GM23248 (cell line): ENCODE measurements around the gene DES. TPM values are rescaled to one million over a fixed set of nuclear protein-coding genes. Genes with fewer than 3 reads are reported as not detected.

ENCODE experiments used
- DNase-seq: peaks from one replicate; pipeline ENCODE4 v3.0.0-alpha.2; 2015
- H2AFZ ChIP-seq: fragments of 200-600 bp; sonication (generic); 2 replicates; pipeline ENCODE4 v1.6.1; 2016; ENCODE audit warnings: antibody characterized with exemption
- H3F3A ChIP-seq: fragments of 200-600 bp; sonication (generic); 2 replicates; pipeline ENCODE4 v1.6.1; 2016; ENCODE audit warnings: mild to moderate bottlenecking, antibody characterized with exemption, mixed run types; ENCODE audit not compliant: insufficient read depth
- H3K27ac ChIP-seq: fragments of 200-600 bp; sonication (generic); 2 replicates; pipeline ENCODE4 v1.5.1; 2016; ENCODE audit warnings: mild to moderate bottlenecking
- H3K27me3 ChIP-seq: fragments of 200-600 bp; sonication (generic); replicated peaks from 2 replicates; pipeline ENCODE4 v1.6.1; 2016; ENCODE audit warnings: mild to moderate bottlenecking; ENCODE audit not compliant: insufficient read depth
- H3K36me3 ChIP-seq: fragments of 200-600 bp; sonication (generic); 2 replicates; pipeline ENCODE4 v1.6.1; 2016; ENCODE audit warnings: low read depth, mild to moderate bottlenecking
- H3K4me1 ChIP-seq: fragments of 200-600 bp; sonication (generic); 2 replicates; pipeline ENCODE4 v1.6.1; 2016; ENCODE audit warnings: mild to moderate bottlenecking; ENCODE audit not compliant: insufficient read depth
- H3K4me2 ChIP-seq: fragments of 200-600 bp; sonication (generic); one replicate; pipeline ENCODE4 v1.6.1; 2016; ENCODE audit warnings: mild to moderate bottlenecking; ENCODE audit not compliant: unreplicated experiment
- H3K4me3 ChIP-seq: fragments of 200-600 bp; sonication (generic); 2 replicates; pipeline ENCODE4 v1.5.1; 2016; ENCODE audit warnings: mild to moderate bottlenecking
- H3K79me2 ChIP-seq: fragments of 200-600 bp; sonication (generic); 2 replicates; pipeline ENCODE4 v1.6.1; 2016; ENCODE audit warnings: mild to moderate bottlenecking; ENCODE audit not compliant: insufficient read depth
- H3K9ac ChIP-seq: fragments of 200-600 bp; sonication (generic); 2 replicates; pipeline ENCODE4 v1.6.1; 2016; ENCODE audit warnings: mild to moderate bottlenecking
- H3K9me2 ChIP-seq: fragments of 200-600 bp; sonication (generic); 2 replicates; pipeline ENCODE4 v1.6.1; 2016; ENCODE audit warnings: mixed run types, mild to moderate bottlenecking, moderate library complexity; ENCODE audit not compliant: insufficient read depth
- H3K9me3 ChIP-seq: fragments of 200-600 bp; sonication (generic); one replicate; pipeline ENCODE4 v1.6.1; 2017; ENCODE audit warnings: low read depth
- H4K20me1 ChIP-seq: fragments of 200-600 bp; sonication (generic); 2 replicates; pipeline ENCODE4 v1.6.0; 2016; ENCODE audit not compliant: insufficient read depth
- EZH2 ChIP-seq: fragments of 200-600 bp; sonication (generic); IDR thresholded peaks from 2 replicates; pipeline ENCODE4 v1.6.1; 2018; ENCODE audit warnings: antibody characterized with exemption, mild to moderate bottlenecking; ENCODE audit not compliant: insufficient read depth, poor library complexity, severe bottlenecking
- EZH2phosphoT487 ChIP-seq: fragments of 200-600 bp; sonication (generic); IDR thresholded peaks from 2 replicates; pipeline ENCODE4 v1.6.1; 2018; ENCODE audit warnings: antibody characterized with exemption, moderate library complexity, mild to moderate bottlenecking, low read depth; ENCODE audit not compliant: insufficient read depth
- WGBS, 2 experiments: methylation state at CpG; one replicate each; pipeline ENCODE4 v1.1.6; 2015 to 2017; ENCODE audit warnings: low lambda C conversion rate in 2 of 2, low coverage in 1 of 2; ENCODE audit errors: missing lambda C conversion rate in 2 of 2; 5-methylcytosine and 5-hydroxymethylcytosine counted together
- in situ Hi-C: fragments of 300-500 bp; cut with MboI; formaldehyde crosslinking; loops from 2 replicates; pipeline ENCODE4 v1.15.0; 2020
- polyA plus RNA-seq: library from polyadenylated mRNA; unstranded; fragments of >200 nt; fragmentation: Nextera tagmentation; extraction: Ambion mirVana; gene quantifications from 2 replicates; pipeline ENCODE4 v1.2.1, GENCODE V29; 2016
- total RNA-seq: library from RNA; depleted of rRNA; stranded (reverse); fragments of >200 nt; shearing (Covaris generic); gene quantifications from 2 replicates; pipeline ENCODE4 v1.2.3, GENCODE V29; 2014

The DES gene
- total and polyA plus RNA-seq, 2 experiments from 2014 or later = 1.1 to 2.7 TPM

- Histone ChIP-seq H3K4me3 (no peak overlapping the region), H3K9me3 (no peaks in the 10 kb centered on the region), H3K4me2 (no peak overlapping the region), H4K20me1 (no peaks in the 10 kb centered on the region), H3K36me3 (no peaks in the 10 kb centered on the region; the same call in 1 of the 2 replicates), H3F3A (no peaks in the 10 kb centered on the region), H2AFZ (no peak overlapping the region), H3K79me2 (no peaks in the 10 kb centered on the region; the same call in 1 of the 2 replicates), H3K27me3 (no peaks in the 10 kb centered on the region), H3K27ac (no peak overlapping the region), H3K9ac (no peak overlapping the region), H3K9me2 (no peaks in the 10 kb centered on the region), H3K4me1 (peaks cover 19% of the 10 kb centered on the region)
- in situ Hi-C loops = no loop called here
- 90 to 91% methylated on average over 21 of the region's 21 CpGs for WGBS, 2 experiments
- TF ChIP-seq EZH2 (no peak), EZH2phosphoT487 (no peak)
- DNase-seq = no peak
These were observed 46.3 kb downstream of the DES start for GRCh38 chr2:219464286-219465032.

GRCh38 chr2:219465659-219466561 is 47.7 kb downstream of the DES start:
- H3K9ac ChIP-seq = no peak overlapping the region
- in situ Hi-C loops = no loop called here
- DNase-seq = no peak
- H3K79me2 ChIP-seq = no peaks in the 10 kb centered on the region
- no peak overlapping the region for H2AFZ ChIP-seq
- H3K36me3 ChIP-seq = no peaks in the 10 kb centered on the region; the same call in 1 of the 2 replicates
- peaks cover 8% of the 10 kb centered on the region for H3K4me1 ChIP-seq
- WGBS, 2 experiments = 88 to 93% methylated on average over 25 to 47 of the region's 47 CpGs
- no peaks in the 10 kb centered on the region for H3K9me2 ChIP-seq
- no peak overlapping the region for H3K4me3 ChIP-seq
- H3F3A ChIP-seq = no peaks in the 10 kb centered on the region
- H4K20me1 ChIP-seq = no peaks in the 10 kb centered on the region
- no peaks in the 10 kb centered on the region for H3K27me3 ChIP-seq
- H3K4me2 ChIP-seq = no peak overlapping the region
- no peak overlapping the region for H3K27ac ChIP-seq
- H3K9me3 ChIP-seq = no peaks in the 10 kb centered on the region
- no peak for TF ChIP-seq EZH2phosphoT487
- no peak for TF ChIP-seq EZH2

- H3K4me1 ChIP-seq = peaks cover 8% of the 10 kb centered on the region
- 80 to 81% methylated on average over 26 to 28 of the region's 28 CpGs for WGBS, 2 experiments
- H4K20me1 ChIP-seq = no peaks in the 10 kb centered on the region
- no peaks in the 10 kb centered on the region; the same call in 1 of the 2 replicates for H3K36me3 ChIP-seq
- H3K79me2 ChIP-seq = no peaks in the 10 kb centered on the region
- H3K9me3 ChIP-seq = no peaks in the 10 kb centered on the region
- H3K9me2 ChIP-seq = no peaks in the 10 kb centered on the region
- H3K9ac ChIP-seq = no peak overlapping the region
- no peak overlapping the region for H2AFZ ChIP-seq
- in situ Hi-C loops = no loop called here
- H3F3A ChIP-seq = no peaks in the 10 kb centered on the region
- H3K27me3 ChIP-seq = no peaks in the 10 kb centered on the region
- H3K4me3 ChIP-seq = no peak overlapping the region
- H3K27ac ChIP-seq = no peak overlapping the region
- no peak for DNase-seq
- no peak for TF ChIP-seq EZH2
- TF ChIP-seq EZH2phosphoT487 = no peak
- H3K4me2 ChIP-seq = no peak overlapping the region
These were observed 48.9 kb downstream of the DES start for GRCh38 chr2:219466816-219467735.

GRCh38 chr2:219467736-219468075 is 49.5 kb downstream of the DES start:
- in situ Hi-C loops = no loop called here
- no peaks in the 10 kb centered on the region for H4K20me1 ChIP-seq
- 73 to 81% methylated on average over 2 of the region's 2 CpGs for WGBS, 2 experiments

More at GRCh38 chr2:219467736-219468075, 49.5 kb downstream of the DES start:
- H3K9me2 ChIP-seq = no peaks in the 10 kb centered on the region
- no peaks in the 10 kb centered on the region; the same call in 1 of the 2 replicates for H3K36me3 ChIP-seq
- H3K27me3 ChIP-seq = no peaks in the 10 kb centered on the region
- H3K79me2 ChIP-seq = no peaks in the 10 kb centered on the region
- H3K27ac ChIP-seq = no peak overlapping the region
- no peaks in the 10 kb centered on the region for H3F3A ChIP-seq
- H3K9ac ChIP-seq = no peak overlapping the region
- peaks cover 8% of the 10 kb centered on the region for H3K4me1 ChIP-seq
- DNase-seq = no peak
- H3K9me3 ChIP-seq = no peaks in the 10 kb centered on the region
- H2AFZ ChIP-seq = no peak overlapping the region
- H3K4me3 ChIP-seq = no peak overlapping the region
- H3K4me2 ChIP-seq = no peak overlapping the region
- no peak for TF ChIP-seq EZH2
- TF ChIP-seq EZH2phosphoT487 = no peak
